T-helper 1 cell treated with Interleukin-12 subunit alpha and Interleukin-12 subunit beta and Interleukin-4 antibody, amounts not matched to agents 30 μg/mL and 1 μg/mL, for 36 hours (primary cell): ENCODE measurements around the gene MSRB3.
"Not testable (repeated sequence)": the region's sequence is repeated elsewhere in the genome, so short reads cannot be mapped to it uniquely, and the experiment has no call there.

Source experiments
- H3K27ac Mint-ChIP-seq: one replicate; pipeline ENCODE4 v1.8.0; 2021; ENCODE audit warnings: mild to moderate bottlenecking, mixed read lengths
- H3K27me3 Mint-ChIP-seq: one replicate; pipeline ENCODE4 v1.8.0; 2021; ENCODE audit warnings: low read depth, mixed read lengths
- H3K36me3 Mint-ChIP-seq: one replicate; pipeline ENCODE4 v1.8.0; 2021; ENCODE audit warnings: low read depth, mixed read lengths
- H3K4me1 Mint-ChIP-seq: one replicate; pipeline ENCODE4 v1.8.0; 2021; ENCODE audit warnings: low read depth, mixed read lengths
- H3K4me3 Mint-ChIP-seq: one replicate; pipeline ENCODE4 v1.8.0; 2021; ENCODE audit warnings: mild to moderate bottlenecking, moderate library complexity, mixed read lengths
- H3K9me3 Mint-ChIP-seq: one replicate; pipeline ENCODE4 v1.8.0; 2021; ENCODE audit warnings: mixed read lengths

MSRB3 gene

GRCh38 chr12:65305346-65305950, 27.0 kb downstream of the MSRB3 start:
- Mint-ChIP-seq H3K4me1 (no peaks in the 10 kb centered on the region), H3K9me3 (no peaks in the 10 kb centered on the region), H3K27ac (no peak overlapping the region), H3K27me3 (peaks cover 42% of the 10 kb centered on the region), H3K4me3 (no peak overlapping the region), H3K36me3 (no peaks in the 10 kb centered on the region)

GRCh38 chr12:65306366-65307168, 28.1 kb downstream of the MSRB3 start:
- no peak overlapping the region for H3K4me3 Mint-ChIP-seq
- no peaks in the 10 kb centered on the region for H3K4me1 Mint-ChIP-seq
- H3K36me3 Mint-ChIP-seq: no peaks in the 10 kb centered on the region
- H3K9me3 Mint-ChIP-seq: no peaks in the 10 kb centered on the region
- peaks cover 36% of the 10 kb centered on the region for H3K27me3 Mint-ChIP-seq
- H3K27ac Mint-ChIP-seq: no peak overlapping the region

- no peak overlapping the region for H3K4me3 Mint-ChIP-seq
- no peaks in the 10 kb centered on the region for H3K36me3 Mint-ChIP-seq
- H3K27me3 Mint-ChIP-seq: peaks cover 35% of the 10 kb centered on the region
- no peaks in the 10 kb centered on the region for H3K4me1 Mint-ChIP-seq
- H3K27ac Mint-ChIP-seq: no peak overlapping the region
- no peaks in the 10 kb centered on the region for H3K9me3 Mint-ChIP-seq
These were observed 28.7 kb downstream of the MSRB3 start for GRCh38 chr12:65307169-65307501.

- H3K4me1 Mint-ChIP-seq: no peaks in the 10 kb centered on the region
- no peaks in the 10 kb centered on the region for H3K36me3 Mint-ChIP-seq
- H3K9me3 Mint-ChIP-seq: no peaks in the 10 kb centered on the region
- H3K27me3 Mint-ChIP-seq: peaks cover 31% of the 10 kb centered on the region
- no peak overlapping the region for H3K4me3 Mint-ChIP-seq
- no peak overlapping the region for H3K27ac Mint-ChIP-seq
These were observed 29.5 kb downstream of the MSRB3 start for GRCh38 chr12:65308006-65308405.

GRCh38 chr12:65308601-65309071, 30.2 kb downstream of the MSRB3 start:
- no peak overlapping the region for H3K27ac Mint-ChIP-seq
- H3K36me3 Mint-ChIP-seq: no peaks in the 10 kb centered on the region
- H3K4me1 Mint-ChIP-seq: no peaks in the 10 kb centered on the region
- peaks cover 28% of the 10 kb centered on the region for H3K27me3 Mint-ChIP-seq
- H3K4me3 Mint-ChIP-seq: no peak overlapping the region
- no peaks in the 10 kb centered on the region for H3K9me3 Mint-ChIP-seq

GRCh38 chr12:65311260-65311659, 32.8 kb downstream of the MSRB3 start:
- Mint-ChIP-seq H3K36me3 (no peaks in the 10 kb centered on the region), H3K27me3 (peaks cover 21% of the 10 kb centered on the region), H3K4me1 (no peaks in the 10 kb centered on the region), H3K9me3 (no peaks in the 10 kb centered on the region), H3K27ac (no peak overlapping the region), H3K4me3 (no peak overlapping the region)

GRCh38 chr12:65313719-65314317, 35.3 kb downstream of the MSRB3 start:
- Mint-ChIP-seq H3K27me3 (peaks cover 8% of the 10 kb centered on the region), H3K27ac (no peak overlapping the region), H3K9me3 (no peaks in the 10 kb centered on the region), H3K4me1 (no peaks in the 10 kb centered on the region), H3K4me3 (no peak overlapping the region), H3K36me3 (no peaks in the 10 kb centered on the region)

GRCh38 chr12:65315238-65315637, 36.8 kb downstream of the MSRB3 start:
- H3K36me3 Mint-ChIP-seq, H3K27ac Mint-ChIP-seq, H3K9me3 Mint-ChIP-seq, H3K27me3 Mint-ChIP-seq, H3K4me3 Mint-ChIP-seq, H3K4me1 Mint-ChIP-seq: not testable (repeated sequence)

- H3K27me3 Mint-ChIP-seq: peaks cover 8% of the 10 kb centered on the region
- no peaks in the 10 kb centered on the region for H3K4me1 Mint-ChIP-seq
- no peaks in the 10 kb centered on the region for H3K9me3 Mint-ChIP-seq
- no peaks in the 10 kb centered on the region for H3K36me3 Mint-ChIP-seq
- no peak overlapping the region for H3K4me3 Mint-ChIP-seq
- no peak overlapping the region for H3K27ac Mint-ChIP-seq
These were observed 39.8 kb downstream of the MSRB3 start for GRCh38 chr12:65318186-65318685.

GRCh38 chr12:65319688-65320200, 41.3 kb downstream of the MSRB3 start:
- Mint-ChIP-seq H3K27me3 (peaks cover 8% of the 10 kb centered on the region), H3K4me1 (no peaks in the 10 kb centered on the region), H3K9me3 (no peaks in the 10 kb centered on the region), H3K36me3 (no peaks in the 10 kb centered on the region), H3K27ac (no peak overlapping the region), H3K4me3 (no peak overlapping the region)

GRCh38 chr12:65323070-65323469, 44.6 kb downstream of the MSRB3 start:
- H3K36me3 Mint-ChIP-seq: no peaks in the 10 kb centered on the region

GRCh38 chr12:65324056-65324455, 45.6 kb downstream of the MSRB3 start:
- Mint-ChIP-seq H3K4me3 (no peak overlapping the region), H3K36me3 (no peaks in the 10 kb centered on the region), H3K27me3 (peaks cover 9% of the 10 kb centered on the region), H3K27ac (no peak overlapping the region), H3K4me1 (no peaks in the 10 kb centered on the region), H3K9me3 (no peaks in the 10 kb centered on the region)

More at GRCh38 chr12:65323070-65323469, 44.6 kb downstream of the MSRB3 start:
- Mint-ChIP-seq H3K27ac (no peak overlapping the region), H3K4me1 (no peaks in the 10 kb centered on the region), H3K9me3 (no peaks in the 10 kb centered on the region), H3K4me3 (no peak overlapping the region), H3K27me3 (peaks cover 10% of the 10 kb centered on the region)

- H3K9me3 Mint-ChIP-seq: no peaks in the 10 kb centered on the region
- no peak overlapping the region for H3K4me3 Mint-ChIP-seq
- H3K4me1 Mint-ChIP-seq: no peaks in the 10 kb centered on the region
- H3K36me3 Mint-ChIP-seq: no peaks in the 10 kb centered on the region
- H3K27me3 Mint-ChIP-seq: peaks cover 6% of the 10 kb centered on the region
- H3K27ac Mint-ChIP-seq: no peak overlapping the region
These were observed 46.1 kb downstream of the MSRB3 start for GRCh38 chr12:65324551-65324950.

- H3K4me3 Mint-ChIP-seq: no peak overlapping the region
- H3K27me3 Mint-ChIP-seq: peaks cover 6% of the 10 kb centered on the region
These were observed 46.7 kb downstream of the MSRB3 start for GRCh38 chr12:65325183-65325582.

GRCh38 chr12:65326616-65327015, 48.1 kb downstream of the MSRB3 start:
- no peak overlapping the region for H3K27ac Mint-ChIP-seq
- H3K4me1 Mint-ChIP-seq: no peaks in the 10 kb centered on the region
- no peaks in the 10 kb centered on the region for H3K9me3 Mint-ChIP-seq
- H3K36me3 Mint-ChIP-seq: no peaks in the 10 kb centered on the region
- H3K27me3 Mint-ChIP-seq: peaks cover 6% of the 10 kb centered on the region
- H3K4me3 Mint-ChIP-seq: no peak overlapping the region

More at GRCh38 chr12:65325183-65325582, 46.7 kb downstream of the MSRB3 start:
- H3K27ac Mint-ChIP-seq: no peak overlapping the region
- H3K36me3 Mint-ChIP-seq: no peaks in the 10 kb centered on the region
- H3K4me1 Mint-ChIP-seq: no peaks in the 10 kb centered on the region
- H3K9me3 Mint-ChIP-seq: no peaks in the 10 kb centered on the region
